GM19238 (cell line): ENCODE data around the gene RHEX.
"Not testable (repeated sequence)": the region's sequence is repeated elsewhere in the genome, so short reads cannot be mapped to it uniquely, and the experiment has no call there.

ENCODE experiments used
- DNase-seq: peaks from one replicate; pipeline ENCODE4 v3.0.0; 2011; ENCODE audit warnings: low spot score; ENCODE audit not compliant: insufficient read length

The RHEX gene

GRCh38 chr1:206030191-206030590 is 22.8 kb upstream of the RHEX start:
- DNase-seq = no peak

DNA sequence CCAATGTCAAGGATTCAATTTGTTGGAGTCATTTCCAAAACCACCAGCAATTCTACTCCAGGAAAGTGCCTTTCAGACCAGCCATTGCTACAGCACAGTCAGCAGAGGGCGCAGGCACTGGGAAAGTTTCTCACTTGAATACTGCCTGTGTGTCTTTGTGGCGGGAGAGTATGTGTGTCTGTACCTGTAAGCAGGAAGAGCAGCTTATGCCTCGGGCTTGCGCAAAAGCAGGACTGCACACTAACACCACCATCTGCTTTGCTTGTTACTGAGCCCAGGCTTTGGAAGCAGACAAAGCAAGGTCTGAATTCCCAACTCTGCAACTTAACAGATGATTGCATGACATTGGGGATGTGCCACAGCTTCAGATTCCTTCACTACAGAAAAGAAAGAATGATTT is 22.3 kb upstream of the RHEX start:
- DNase-seq = peak; percentile 39

GRCh38 chr1:206032380-206033140 is 20.4 kb upstream of the RHEX start:
- no peak for DNase-seq

DNA sequence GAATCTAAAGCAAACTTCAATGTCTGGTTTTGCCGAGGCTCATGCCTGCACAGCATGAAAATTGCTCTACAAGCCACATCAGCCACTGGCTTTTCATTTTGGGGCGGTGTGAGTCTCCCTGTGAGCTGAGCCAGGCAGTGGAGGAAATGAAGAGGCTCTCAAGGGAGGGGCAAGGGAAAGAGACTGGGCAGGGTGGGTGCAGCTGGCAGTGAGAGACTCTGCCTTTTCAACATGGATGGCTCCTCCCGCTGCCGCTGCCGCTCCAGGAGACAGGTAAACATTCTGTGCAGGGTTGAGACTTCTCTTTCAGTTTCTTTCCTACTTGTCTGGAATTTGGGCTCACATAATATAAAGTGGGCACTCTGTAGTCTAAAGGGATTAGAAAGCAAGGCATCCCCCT is 17.9 kb upstream of the RHEX start:
- DNase-seq = no peak

- no peak for DNase-seq
These were observed 16.1 kb upstream of the RHEX start for GRCh38 chr1:206036663-206037455.

DNA sequence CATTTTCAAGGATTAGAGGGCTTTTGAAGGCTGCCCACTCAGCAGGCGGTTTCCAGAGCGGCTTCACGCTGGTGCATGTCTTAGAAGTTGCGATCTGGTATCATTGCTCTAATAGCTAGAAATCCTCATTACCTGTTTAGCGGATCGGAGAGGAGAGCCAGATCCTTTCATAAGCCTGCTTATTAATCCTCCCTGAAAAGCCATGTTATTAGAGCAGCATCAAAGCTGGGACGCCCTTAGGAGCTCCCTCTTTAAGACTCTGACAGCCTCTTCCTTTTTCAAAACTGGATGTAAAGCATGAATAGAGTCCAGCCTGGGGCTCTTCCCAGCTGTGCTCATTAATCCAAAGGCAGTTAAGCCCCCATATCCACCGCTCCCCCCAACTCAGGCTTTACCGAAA is 15.4 kb upstream of the RHEX start:
- DNase-seq = no peak

DNA sequence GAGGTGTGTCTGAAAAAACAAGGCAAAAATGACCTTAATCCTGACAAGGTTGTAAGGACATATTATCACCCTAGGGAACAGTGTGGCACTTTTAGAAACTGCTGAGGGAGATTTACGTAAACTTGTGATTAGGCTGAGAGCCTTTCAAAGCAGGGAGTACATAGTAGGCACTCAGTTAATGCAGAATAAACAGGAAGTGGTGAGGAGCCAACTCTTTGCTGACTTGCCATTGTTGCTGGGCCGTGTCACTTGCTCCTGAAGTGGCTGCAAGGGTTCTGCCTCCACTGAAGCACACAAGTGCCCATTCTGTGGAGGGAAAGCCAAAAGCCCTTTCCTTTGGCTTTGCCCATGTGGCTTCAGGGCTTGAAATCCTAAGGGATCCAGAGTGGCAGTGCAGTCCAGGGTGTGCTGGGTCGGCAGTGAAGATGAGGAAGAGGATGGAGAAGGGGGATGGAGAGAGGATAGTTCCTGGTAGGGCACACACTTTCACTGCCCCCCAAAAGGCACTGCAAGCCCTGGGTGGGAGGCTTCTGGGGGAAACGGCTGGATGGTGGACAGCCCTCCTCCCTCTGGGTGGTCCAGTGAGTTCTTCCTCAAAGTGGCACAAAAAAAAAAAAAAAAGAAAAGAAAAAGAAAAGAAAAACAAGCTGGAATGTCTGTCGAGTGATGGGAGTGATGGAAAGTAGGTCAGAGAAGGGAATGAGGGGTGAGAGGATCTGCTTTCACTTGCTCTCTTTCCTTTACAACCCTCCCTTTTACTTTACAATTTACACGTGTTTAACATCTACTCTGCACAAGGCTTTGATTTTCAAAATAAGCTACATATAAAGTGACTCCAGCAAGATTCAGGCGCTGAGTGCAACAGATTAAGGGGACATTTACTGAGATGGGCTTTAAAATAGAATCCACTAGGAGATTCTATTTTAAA is 13.7 kb upstream of the RHEX start:
- no peak for DNase-seq

DNA sequence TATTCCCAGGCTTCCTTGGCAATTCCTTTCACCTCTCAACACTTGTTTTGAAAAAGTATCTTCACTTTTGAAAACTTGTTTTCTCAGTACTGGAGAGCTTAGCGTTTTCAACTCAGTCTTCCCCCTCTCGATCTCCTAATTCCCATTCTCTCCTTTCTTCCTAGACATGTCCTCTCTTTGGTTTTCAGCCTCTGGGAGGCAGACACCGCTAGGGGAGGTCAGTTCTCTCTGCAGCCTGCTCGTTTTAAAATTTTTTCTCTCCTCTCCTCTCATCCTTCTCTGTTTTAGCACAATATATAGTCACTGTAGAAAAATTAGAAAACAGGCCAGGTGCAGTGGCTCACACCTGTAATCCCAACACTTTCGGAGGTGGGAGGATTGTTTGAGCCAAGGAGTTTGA is 12.6 kb upstream of the RHEX start:
- no peak for DNase-seq

DNA sequence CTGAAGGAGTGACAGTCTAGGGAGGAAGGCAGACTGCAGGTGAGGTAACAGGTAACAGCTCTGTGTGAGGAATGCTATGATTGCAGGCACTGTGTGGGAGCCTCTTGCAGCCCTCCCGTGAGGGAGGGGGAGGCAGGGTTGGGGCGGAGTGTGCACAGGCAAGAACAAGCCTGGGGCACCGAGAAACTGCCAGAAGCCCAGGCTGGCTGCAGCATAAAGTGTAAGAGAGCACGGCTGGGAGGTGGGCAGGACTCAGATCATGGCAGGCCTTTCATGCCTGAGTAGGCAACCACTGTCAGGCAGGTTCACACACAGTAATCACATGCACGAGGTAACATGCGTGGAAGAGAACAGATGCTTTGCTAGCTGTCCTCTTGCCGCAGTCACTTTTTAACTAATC is 11.3 kb upstream of the RHEX start:
- DNase-seq = no peak

DNA sequence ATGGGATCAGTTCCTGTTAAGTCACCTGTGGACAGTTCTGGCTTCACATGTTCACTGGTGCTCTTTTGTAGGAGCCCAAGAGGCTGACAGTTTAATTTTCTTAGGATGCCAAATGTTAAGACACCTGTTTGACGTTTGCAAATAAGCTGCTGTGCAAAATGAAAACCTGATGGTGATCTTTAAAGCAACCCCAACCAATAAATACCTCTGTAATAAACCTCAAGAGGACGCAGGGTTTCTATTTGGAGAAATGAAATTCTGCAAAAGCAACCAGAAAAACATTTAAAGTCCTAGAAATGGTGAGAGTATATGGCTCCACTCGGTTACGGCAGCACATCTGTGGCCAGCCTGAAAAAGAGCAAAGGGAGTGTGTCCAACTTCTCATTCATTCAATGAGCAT is 5.7 kb upstream of the RHEX start:
- no peak for DNase-seq

- no peak for DNase-seq
These were observed 4.4 kb upstream of the RHEX start for GRCh38 chr1:206048582-206048981.

- no peak for DNase-seq
These were observed 3.7 kb upstream of the RHEX start for GRCh38 chr1:206049293-206049692.

GRCh38 chr1:206049919-206050600 is 2.9 kb upstream of the RHEX start:
- no peak for DNase-seq

DNA sequence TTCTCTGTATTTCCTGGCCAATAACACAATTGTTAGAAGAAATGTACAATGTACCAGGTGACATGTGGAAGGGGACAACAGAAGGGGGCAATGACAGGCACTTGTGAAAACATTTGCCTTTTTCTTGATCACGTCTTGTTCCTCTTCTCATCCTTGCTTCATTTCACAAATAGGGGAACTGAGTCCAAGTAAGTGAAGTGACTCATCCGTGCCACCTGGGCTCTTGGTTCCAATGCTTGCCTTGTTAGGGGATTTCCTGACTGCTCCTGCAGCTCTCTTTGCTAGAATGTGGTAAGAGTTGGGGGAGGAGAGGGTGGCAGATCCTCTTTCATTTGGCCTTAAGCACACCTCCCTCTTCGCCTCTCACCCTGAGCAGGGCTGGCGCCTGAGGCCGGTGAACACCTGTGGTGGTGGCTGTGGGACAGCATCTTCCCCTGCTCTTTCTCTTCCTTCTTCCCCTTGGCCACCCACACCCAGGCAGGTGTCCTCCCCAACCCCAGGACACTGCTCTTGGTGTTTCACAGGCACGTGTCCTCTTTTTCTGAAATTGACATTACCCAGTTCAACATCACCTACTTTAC is 2.2 kb upstream of the RHEX start:
- peak; percentile 30 for DNase-seq

DNA sequence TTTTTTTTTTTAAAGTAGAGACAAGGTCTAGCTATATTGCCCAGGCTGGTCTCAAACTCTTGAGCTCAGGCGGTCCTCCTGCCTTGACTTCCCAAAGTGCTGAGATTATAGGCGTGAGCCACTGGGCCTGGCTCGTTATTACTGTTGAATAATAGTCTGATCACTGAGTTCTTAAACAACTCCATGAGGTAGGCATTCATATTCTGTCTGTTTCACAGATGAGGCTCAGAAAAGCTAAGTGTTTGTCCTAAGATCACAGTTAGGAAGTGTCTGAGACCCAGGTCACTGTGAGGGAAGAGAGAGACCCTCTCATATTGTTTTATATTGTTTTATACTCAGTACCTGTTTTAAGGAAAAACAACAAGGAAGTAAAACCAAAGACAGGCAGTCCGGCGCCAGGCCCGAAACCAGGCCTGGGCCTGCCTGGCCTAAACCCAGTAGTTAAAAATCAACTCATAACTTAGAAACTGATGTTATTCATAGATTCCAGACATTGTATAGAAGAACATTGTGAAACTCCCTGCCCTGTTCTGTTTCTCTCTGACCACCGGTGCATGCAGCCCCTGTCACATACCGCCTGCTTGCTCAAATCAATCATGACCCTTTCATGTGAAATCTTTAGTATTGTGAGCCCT is 625 bp upstream of the RHEX start:
- DNase-seq = not testable (repeated sequence)

GRCh38 chr1:206053616-206054015 is 643 bp downstream of the RHEX start:
- DNase-seq = not testable (repeated sequence)

DNA sequence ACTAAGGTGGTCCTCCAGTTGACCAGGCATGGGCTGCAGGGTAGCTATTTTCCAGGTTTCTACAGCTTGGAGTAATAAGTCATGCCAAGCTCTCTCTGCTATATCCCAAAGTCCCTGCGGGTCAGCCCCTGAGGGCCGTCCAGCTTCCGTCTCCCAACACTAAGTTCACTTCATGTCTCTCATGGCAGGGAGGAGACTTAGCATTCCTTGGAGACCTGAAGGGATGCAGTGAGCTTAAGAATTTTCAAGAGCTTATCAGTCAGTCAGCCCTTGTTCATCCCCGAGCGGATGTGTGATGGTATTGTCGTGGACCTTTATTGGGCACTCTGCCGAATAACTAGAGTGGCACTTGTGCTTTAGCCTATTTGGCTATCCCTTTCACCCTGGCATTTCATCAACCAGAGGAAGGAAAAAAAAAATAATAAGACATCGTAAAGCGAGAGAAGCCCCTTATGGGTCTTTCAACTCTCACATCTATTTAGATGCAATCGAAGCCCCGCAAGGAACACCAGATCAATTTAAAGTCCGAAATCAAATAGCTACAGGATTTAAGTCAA is 2.2 kb downstream of the RHEX start:
- not testable (repeated sequence) for DNase-seq

- not testable (repeated sequence) for DNase-seq
These were observed 2.8 kb downstream of the RHEX start for GRCh38 chr1:206055639-206056323.

GRCh38 chr1:206058289-206058926 is 5.4 kb downstream of the RHEX start:
- DNase-seq = not testable (repeated sequence)
